Measurements from ENCODE around the gene HRH1. TPM values are rescaled to one million over a fixed set of nuclear protein-coding genes. Genes with fewer than 3 reads are reported as not detected.
A peak's percentile ranks its signal among the peaks of the same experiment; 100 is the strongest.

Gene HRH1
- total RNA-seq, 3 donors from 2014 or later (not counting 1 experiment from before 2014, with no cell fraction given): not detected

DNA sequence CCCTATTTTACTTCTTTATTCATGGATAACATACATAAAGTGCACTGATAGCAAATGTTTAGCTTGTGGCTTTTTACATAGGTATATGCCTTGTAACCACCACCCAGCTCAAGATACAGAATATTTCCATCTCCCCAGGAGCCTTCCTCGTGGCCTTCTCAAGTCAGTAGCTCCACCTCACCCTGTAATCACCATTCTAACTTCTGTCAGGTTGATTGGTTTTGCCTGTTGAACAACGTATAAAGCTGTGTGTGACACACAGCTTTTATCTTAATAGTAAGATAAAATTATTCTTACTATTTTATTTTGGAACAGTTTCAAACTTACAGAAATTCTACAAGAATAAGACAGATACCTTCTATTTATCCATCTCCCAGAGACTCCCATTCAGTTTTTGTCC is 131.2 kb downstream of the HRH1 start:
- intact Hi-C loops (cut with micrococcal nuclease): no loop called here
- no peak for TF ChIP-seq CTCF (IDR thresholded peaks at IDR 0.05)
- DNase-seq (no peak), ATAC-seq (no peak)
- Mint-ChIP-seq H3K36me3 (no peaks in the 10 kb centered on the region), H3K4me3 (no peak overlapping the region), H3K27ac (no peak overlapping the region), H3K27me3 (ENCODE audit: low read depth in 2 of 2) (no peaks in the 10 kb centered on the region), H3K9me3 (no peaks in the 10 kb centered on the region), H3K4me1 (peaks cover 41 to 43% of the 10 kb centered on the region in 2 donors)
- Histone ChIP-seq H3K36me3 (ENCODE audit: control insufficient read depth, insufficient read depth, low read length) (peaks cover 16% of the 10 kb centered on the region), H3K4me1 (ENCODE audit: control insufficient read depth, insufficient read depth, low read length) (peaks cover 21% of the 10 kb centered on the region), H3K9me3 (ENCODE audit: control insufficient read depth, insufficient read depth, low read length) (no peaks in the 10 kb centered on the region), H3K27me3 (ENCODE audit: control insufficient read depth, insufficient read depth, low read length) (no peaks in the 10 kb centered on the region), H3K4me3 (ENCODE audit: low read length) (no peak overlapping the region), H3K27ac (ENCODE audit: low read length) (no peak overlapping the region)
- 86% methylated on average over 1 of the region's 2 CpGs for WGBS (ENCODE audit: insufficient coverage)

DNA sequence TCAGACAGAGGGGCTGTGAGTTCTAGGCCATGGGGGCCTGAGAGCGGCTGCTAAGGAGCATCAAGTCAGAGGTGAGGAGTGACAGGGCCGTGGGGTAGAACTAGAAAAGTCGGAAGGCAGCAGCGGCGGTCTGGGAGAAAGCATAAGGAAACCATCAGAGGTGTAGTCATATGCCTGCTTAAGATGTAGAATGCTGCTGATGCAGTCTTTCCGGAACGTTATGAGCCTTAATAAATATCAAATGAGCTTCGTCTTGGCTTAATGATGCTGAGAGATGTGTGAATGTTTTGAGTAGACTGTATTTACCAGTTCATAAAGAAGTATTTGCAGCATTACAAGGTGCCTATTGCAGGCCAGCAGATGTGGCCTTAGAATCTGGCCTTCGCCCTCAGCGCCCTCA is 133.1 kb downstream of the HRH1 start:
- Histone ChIP-seq H3K4me1 (ENCODE audit: control insufficient read depth, insufficient read depth, low read length) (peaks cover 34% of the 10 kb centered on the region), H3K36me3 (ENCODE audit: control insufficient read depth, insufficient read depth, low read length) (peaks cover 7% of the 10 kb centered on the region), H3K9me3 (ENCODE audit: control insufficient read depth, insufficient read depth, low read length) (no peaks in the 10 kb centered on the region), H3K4me3 (ENCODE audit: low read length) (no peak overlapping the region), H3K27me3 (ENCODE audit: control insufficient read depth, insufficient read depth, low read length) (no peaks in the 10 kb centered on the region), H3K27ac (ENCODE audit: low read length) (no peak overlapping the region)
- H3K4me1 Mint-ChIP-seq: peaks cover 57 to 59% of the 10 kb centered on the region in 2 donors
- no peak overlapping the region for H3K4me3 Mint-ChIP-seq
- TF ChIP-seq CTCF (IDR thresholded peaks at IDR 0.05): no peak
- H3K36me3 Mint-ChIP-seq: no peaks in the 10 kb centered on the region
- DNase-seq (no peak), ATAC-seq (no peak)
- no peaks in the 10 kb centered on the region for H3K9me3 Mint-ChIP-seq
- 97% methylated on average over 10 of the region's 10 CpGs for WGBS (ENCODE audit: insufficient coverage)
- H3K27me3 Mint-ChIP-seq (ENCODE audit: low read depth in 2 of 2): no peaks in the 10 kb centered on the region
- peak overlapping the region; percentile 94 for H3K27ac Mint-ChIP-seq
- intact Hi-C loops (cut with micrococcal nuclease): no loop called here

DNA sequence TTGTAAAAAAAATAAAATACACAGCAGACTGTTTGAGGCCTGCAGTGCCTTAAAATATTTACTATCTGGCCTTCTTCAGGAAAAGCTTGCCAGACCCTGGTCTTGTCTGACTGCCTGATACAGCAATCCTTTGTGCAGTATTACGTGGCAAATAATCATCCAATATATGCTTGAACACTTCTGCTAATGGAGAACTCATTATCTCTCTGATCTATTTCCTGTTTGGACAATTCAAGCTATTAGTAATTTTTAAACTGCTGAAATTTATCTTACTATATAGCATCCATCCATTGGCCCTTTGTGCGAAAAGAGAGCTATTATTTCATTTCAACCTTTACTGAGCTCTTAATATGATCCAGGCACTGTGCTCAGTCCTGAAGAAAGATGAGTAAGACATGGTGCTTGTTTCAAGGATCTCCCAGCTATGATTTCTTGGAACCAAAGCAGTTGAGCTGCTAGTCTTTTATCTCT is 133.8 kb downstream of the HRH1 start:
- H3K27me3 ChIP-seq (ENCODE audit: control insufficient read depth, insufficient read depth, low read length): no peaks in the 10 kb centered on the region
- no peak for TF ChIP-seq CTCF (IDR thresholded peaks at IDR 0.05)
- no peaks in the 10 kb centered on the region for H3K27me3 Mint-ChIP-seq (ENCODE audit: low read depth in 2 of 2)
- ATAC-seq (no peak), DNase-seq (no peak)
- H3K9me3 ChIP-seq (ENCODE audit: control insufficient read depth, insufficient read depth, low read length): no peaks in the 10 kb centered on the region
- H3K27ac ChIP-seq (ENCODE audit: low read length): peak overlapping the region; percentile 89
- H3K36me3 Mint-ChIP-seq: no peaks in the 10 kb centered on the region
- 61% methylated on average over 2 of the region's 2 CpGs for WGBS (ENCODE audit: insufficient coverage)
- no peak overlapping the region for H3K4me3 ChIP-seq (ENCODE audit: low read length)
- intact Hi-C loops (cut with micrococcal nuclease): no loop called here
- H3K27ac Mint-ChIP-seq: peak overlapping the region; percentile 94
- peaks cover 59 to 62% of the 10 kb centered on the region in 2 donors for H3K4me1 Mint-ChIP-seq
- H3K9me3 Mint-ChIP-seq: no peaks in the 10 kb centered on the region
- no peak overlapping the region for H3K4me3 Mint-ChIP-seq
- H3K4me1 ChIP-seq (ENCODE audit: control insufficient read depth, insufficient read depth, low read length): peaks cover 34% of the 10 kb centered on the region
- peaks cover under 1% of the 10 kb centered on the region for H3K36me3 ChIP-seq (ENCODE audit: control insufficient read depth, insufficient read depth, low read length)
